Dedifferentiated amniotic fluid mesenchymal stem cell (primary cell): ENCODE measurements around the gene STK24.
A peak's percentile ranks its signal among the peaks of the same experiment; 100 is the strongest.

ENCODE experiments used
- DNase-seq: peaks from one replicate; pipeline ENCODE4 v3.0.0-alpha.2; 2016; ENCODE audit errors: extremely low spot score

Gene STK24

DNA sequence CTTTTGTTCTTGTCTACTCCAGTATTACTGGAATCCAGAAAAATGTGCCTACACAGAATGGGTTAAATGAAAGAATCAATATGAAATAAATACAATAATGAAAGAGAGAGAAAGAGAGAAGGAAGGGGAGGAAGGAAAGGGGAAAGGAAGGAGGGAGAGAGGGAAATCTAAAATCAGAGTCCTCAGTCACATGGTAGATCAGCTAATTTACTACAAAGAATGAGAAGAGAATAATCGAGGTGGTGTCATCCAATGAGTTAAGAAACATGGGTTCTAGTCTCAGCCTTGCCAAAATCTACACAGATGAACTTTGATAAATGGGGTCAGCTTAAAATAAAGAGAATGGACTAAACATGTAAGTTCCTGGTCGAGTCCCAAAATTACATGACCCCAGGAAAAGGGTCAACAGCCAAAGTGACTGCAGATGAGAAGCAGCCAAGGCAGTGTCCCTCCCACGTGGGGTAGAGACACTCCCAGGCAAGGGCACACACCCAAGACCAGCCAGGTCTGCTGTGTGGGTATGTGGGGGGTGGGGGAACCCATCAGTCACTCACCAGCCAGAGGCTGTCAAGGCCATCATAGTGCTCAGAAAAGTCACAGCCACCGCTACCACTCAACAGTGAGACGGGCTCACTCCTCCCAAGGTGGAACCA, 103.6 kb downstream of the STK24 start:
- no peak for DNase-seq

DNA sequence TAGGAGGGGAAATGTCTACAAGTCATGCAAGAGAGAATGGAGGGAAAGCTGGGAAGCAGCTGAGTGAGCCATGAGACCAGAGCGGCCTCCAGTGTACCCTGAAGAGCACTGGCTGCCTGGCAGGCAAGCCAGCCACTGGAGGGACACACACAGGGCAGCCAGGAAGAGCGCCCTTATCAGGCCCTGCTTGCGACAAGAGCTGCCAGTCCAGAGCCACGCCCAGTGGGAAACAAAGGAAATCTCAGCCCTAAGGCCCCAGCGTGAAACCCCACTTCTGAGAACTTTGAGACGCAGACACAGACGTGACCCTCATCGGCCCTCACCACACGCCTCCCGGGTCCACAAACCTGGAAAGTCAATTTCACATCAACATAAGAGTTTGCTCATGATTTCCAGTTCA, 105.0 kb downstream of the STK24 start:
- no peak for DNase-seq

DNA sequence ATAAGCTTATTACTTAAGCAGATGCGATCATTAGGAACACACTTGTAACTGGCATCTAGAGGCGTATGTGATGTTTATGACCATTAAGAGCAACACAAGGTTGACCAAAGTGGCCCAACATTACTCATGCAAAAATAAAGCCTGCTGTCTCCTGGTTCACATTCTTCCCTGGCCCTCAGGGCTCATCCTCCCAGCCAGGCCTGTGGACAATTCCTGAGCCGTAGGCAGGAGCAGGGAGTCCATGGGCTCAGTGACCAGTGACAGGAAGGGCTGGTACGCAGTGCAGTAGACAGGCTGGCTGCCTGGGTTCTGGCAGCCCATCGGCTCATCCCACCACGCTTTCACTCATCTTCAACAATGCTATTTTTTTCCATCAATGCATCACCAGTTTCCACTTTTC, 106.0 kb downstream of the STK24 start:
- DNase-seq = no peak

DNA sequence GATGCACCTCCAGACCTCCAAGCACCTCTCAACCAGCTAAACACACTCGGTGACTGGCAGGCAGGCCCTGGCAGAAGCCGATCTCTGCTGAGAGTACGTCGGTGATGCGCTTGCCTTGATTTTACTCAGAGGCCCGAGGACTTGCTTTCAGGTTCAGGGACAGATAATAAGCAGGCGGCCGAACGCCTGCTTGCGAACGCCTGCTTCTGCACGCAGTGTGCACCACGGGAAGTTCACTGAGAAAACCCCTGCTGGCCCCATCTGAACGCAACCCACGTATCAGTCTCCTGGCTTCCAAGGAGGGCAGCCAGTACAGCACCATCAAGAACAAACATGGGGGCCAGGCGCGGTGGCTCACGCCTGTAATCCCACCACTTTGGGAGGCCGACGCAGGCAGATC, 108.0 kb downstream of the STK24 start:
- no peak for DNase-seq

DNA sequence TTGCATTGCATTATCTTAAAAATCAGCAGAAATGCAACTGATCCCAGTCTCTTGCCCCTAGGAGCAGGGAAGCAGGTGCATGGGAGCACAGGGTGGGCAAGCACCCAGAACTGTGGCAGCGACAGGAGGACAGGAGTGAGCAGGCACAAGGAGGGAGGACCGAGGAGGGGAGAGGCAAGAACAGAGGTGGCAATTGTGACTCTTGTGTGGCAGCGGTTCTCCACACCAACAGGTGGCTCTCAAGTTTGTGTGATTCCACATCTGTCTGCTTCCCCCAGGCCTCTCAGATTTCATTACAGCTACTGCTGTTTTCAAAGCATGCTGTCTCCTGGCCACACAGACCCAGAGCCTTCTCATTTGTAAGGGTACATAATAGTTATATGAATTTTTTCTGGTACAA, 108.5 kb downstream of the STK24 start:
- no peak for DNase-seq

DNA sequence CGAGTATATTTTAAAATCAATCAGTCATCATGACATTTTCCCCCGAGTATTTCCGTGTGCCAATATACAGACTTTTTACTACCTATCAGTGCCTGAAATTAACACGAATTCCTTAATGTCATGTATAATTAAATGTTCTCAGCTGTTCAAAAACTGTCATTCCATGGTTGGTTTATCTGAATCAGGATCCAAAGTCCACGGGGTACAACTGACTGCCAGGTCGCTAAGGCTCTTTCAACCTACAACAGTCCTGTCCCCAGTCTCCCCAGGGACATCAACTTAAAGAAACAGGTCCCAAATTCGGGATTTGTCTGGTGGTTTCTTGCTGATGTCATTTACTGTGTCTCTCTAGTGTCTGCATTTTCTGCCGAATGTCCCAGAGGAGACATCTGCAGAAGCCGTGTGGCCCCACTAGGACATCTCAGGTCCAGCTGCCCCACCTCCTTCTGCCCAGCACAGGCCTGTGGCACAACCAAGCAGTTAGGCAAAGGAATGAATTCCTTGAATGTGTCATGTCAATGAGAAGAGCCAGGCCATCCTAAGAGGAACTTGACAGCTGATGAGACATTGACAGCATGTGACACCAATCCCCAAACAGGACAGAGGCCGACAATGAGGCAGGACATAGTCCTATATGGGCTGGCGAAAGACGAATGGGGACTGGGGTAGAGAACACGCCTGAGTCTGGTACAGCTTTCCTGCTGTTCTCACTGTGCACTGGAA, 109.5 kb downstream of the STK24 start:
- DNase-seq = no peak

DNA sequence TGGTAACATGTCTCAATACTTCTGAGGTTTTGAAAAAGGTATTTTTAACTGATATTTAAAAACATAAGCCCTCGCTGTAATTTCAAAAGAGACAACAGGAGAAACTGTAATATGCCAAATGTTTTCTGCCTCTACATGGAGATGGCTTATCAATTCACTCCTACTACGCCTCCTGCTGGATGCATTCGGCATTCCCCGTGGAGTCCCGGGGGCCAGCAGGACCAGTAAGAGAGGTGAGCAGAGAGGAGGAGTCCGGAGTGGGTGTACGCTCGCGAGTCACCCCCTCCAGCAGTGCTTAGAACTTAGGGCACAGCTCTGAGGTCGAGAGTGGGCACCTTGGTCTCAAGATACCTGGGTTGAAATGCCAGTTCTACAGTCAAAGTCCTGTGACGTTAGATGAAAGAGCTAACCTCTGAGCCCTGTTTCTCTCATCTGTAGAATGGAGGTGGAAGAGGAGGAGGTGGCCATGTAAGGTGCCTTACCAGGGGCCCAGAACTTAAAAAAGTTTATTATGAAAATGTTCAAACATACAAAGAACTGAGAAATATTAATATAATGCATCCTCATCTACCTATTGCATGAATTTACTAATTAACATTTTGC, 110.2 kb downstream of the STK24 start:
- no peak for DNase-seq

DNA sequence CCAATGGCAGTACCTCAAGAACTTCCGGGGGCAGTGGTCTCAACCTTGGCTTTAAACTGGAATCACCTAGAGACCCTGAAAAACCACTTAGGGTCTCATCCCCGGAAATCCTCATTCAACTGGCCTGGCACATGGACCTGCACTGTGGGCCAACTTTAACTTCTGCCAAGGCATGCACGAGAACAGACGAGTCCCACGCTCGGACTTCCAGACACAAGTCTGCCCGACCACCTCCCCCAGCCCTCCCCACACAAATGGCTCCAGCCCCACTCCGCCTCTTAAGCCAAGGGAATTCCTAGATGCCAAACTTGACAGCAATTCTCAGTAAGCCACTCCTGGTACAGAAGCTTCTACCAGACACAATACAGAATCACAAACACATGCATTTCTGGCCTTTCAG, 114.0 kb downstream of the STK24 start:
- DNase-seq = no peak

DNA sequence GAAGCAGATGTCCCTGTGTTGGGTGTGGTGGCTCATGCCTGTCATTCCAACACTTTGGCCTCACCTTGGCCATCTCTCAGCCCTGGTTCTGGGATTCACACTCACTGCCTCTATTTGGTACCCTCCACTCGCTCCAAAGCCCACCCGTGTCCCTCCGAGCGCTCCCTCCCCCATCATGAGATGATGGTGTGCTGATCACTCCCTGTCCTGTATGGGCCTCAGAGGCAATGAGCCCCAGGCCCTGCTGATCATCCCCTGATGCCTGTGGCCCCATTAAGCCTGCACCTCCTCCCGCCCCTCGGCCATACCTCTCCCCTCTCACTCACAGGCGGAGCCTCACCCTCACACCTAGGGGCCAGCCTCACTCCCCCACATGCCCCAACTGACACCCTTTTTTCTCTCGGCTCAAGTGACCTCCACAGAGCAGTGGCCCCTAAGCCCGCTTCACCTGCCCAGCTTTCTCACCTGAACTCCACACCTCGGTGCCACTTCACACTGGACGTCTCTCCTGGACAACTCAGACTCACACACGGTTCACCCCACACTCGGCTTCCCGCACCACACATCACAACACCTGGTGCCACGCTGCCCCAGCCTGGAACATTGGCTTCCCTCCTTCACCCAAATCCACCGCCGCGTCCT, 114.5 kb downstream of the STK24 start:
- no peak for DNase-seq

DNA sequence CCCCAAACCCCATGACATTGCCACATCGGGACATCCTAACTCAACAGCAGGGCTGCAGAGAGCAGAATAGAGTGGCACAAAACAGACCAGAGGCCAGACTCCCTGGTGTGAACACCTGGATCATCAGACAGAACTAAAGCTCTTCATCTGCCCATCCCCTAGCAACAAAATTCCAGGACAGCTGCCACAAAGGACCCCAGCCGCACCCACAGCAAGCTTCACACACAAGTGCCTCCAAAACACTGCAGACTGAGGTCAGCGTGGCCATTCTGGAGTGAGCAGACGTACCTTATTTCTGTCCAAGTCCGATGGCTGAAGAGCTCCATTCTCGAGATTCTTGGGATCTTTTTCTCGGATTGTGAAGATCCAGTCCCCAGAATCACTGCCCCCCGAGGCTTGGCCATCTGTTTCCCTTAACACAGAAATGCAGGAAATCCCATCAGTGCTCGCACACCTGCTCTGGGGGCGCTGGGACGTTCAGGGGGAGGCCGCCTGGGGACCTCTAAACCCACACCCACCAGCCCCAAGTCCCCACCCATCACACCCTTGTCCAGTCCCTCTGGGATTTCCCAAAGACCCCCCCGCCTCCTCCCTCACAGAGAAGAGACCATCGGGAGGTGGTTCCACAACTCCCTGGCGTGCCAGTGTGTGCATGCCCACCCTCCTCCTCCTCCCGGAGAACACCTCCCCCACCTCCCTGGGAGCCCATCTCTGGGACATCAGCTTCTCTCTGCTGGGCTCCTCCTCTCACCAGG, 115.2 kb downstream of the STK24 start:
- no peak for DNase-seq

DNA sequence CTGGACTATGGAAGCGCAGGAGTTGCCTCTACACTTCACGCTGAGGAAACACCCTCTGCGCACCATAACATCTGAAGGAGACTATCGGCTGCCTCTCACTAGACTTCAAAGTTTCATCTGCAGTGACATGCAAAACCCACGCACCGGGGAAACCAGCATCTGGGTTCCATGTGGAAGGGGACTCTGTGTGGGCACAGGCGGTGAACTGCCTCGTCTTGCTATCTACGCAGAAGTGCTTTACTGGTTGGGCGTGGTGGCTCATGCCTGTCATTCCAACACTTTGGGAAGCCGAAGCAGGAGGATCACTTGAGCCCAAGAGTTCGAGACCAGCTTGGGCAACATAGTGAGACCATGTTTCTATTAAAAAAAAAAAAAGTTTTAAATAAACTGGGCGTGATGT, 116.4 kb downstream of the STK24 start:
- no peak for DNase-seq

DNA sequence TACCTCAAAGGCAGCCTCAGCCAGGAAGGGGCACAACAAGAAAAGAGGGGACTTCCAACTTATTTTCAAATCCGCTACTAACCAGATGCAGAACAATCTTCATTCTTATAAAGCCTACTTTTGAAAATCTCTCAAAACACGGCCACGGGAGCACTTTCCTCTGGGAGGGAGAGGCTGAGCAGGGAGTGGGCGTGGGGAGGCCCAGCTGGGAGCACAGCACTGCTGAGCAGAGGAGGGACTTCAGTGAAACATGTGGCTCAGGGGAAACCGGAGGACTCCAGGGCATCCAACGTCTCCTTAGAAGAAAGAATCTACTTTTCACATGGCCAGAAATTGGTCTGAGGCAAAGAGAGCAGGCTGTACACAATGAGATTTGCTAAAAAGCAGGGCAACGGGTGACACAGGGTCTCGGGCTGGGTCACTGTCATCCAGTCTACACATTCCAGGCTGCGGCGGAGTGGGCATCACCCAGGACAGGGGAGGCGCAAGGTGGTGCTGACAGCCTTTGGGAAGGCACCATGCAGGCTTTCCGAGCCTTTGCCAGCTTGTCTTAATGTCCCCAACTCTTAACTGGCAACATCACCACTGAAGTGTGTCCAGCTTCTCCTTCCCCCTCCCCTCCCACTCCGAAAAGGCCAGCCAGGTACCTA, 117.1 kb downstream of the STK24 start:
- no peak for DNase-seq

DNA sequence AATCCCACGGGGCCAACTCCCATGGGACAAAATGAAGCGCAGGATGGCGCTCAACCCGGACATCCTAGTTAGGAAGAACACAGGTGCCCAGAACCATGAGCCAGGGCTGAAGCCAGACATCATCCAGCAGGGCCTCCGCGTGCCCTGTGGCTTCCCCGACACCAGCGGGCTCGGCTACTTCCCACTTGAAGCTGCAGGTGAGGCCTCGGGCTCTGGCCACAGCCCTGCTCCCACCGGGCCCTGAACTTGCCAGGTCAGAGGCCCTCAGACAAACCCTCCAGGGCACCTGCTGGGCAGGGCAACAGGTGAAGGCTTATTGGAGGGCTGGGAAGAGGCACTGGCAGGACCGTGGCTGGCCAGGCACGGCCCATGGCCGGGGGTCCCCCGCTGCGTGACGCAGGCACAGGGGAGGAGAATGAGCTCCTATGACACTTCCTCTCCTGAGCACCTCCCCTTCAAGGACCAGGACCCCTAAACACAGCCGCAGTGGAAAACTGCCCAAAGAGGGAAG, 117.7 kb downstream of the STK24 start:
- DNase-seq = no peak

DNA sequence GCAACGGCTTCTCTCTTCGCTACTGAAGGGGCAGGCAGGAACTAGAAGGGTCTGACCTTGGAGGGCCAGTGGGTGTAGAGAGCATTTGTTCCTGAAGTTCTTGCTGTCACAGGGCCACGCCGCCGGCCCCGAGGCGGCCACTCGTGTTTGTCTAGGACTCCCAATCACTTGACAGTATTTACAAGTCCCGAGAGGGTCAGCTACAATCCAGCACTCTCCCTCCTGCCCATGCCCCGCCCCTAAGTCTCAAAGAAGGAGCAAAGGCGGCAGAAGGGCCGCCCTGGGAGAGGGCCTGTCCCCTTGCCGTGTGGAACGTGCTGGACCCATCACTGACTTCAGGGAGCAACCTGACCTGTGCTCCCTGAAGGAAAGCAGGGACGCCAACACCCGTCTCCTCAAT, 118.5 kb downstream of the STK24 start:
- no peak for DNase-seq

DNA sequence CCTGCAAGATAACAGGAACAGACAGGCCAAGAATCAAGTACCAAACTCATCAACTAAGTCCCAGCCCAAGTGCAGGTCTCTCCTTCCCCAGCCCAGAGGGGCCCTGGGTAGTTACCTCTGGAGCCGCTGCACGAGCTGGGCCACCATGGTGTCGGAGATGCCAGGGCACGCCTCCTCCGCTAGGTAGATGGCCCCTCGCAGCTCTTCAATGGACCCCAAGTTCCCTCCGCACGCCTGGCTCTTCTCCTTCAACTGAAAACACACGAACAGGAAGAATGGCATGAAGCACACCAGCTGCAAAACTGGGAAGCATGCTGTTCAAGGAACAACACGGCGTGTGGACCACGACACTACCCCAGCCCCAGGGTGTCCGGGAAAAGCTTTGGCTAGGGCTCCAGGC, 119.9 kb downstream of the STK24 start:
- DNase-seq = no peak

DNA sequence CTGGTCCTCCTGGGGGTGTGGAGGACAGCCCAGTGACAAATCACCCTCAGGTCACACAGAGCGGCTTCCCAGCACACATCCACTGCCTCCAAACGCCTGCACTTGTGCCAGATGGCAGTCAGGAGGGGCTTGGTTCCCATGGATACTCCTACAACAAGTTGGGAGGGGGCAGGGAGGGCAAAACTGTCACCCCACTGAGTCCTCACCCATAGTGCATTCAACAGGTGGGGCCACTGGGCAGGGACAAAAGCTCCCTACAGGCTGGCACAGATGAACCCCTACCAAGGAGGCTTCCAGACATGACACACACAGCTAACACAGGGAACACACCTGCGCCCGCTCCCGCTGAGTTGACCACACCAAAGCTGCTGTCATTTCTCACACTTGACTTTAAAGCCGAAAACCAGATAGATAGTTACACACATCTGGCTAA, 120.5 kb downstream of the STK24 start:
- no peak for DNase-seq

DNA sequence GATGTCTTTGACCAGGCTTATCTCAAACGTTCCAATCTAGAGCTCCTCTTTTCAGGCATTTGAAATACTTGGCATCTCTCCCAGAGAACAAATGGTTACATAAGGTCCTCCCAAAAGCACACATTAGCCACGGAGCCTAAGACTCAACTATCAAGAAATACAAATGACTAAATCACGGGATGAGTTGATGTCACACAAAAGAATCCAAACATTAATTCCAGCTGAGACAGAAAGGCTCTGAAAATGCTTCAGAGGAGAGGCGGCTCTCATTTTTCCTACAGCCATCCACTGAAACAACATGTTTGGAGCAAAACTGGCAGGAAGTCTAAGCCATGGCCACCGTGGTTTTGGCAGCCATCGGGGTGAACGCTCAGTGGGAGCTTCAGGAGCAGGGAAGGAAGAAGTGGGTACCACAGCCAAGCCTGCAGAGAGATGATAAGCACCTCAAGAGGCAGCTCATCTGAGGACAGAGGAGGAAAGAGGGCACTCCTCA, 122.5 kb downstream of the STK24 start:
- DNase-seq = peak; percentile 85

DNA sequence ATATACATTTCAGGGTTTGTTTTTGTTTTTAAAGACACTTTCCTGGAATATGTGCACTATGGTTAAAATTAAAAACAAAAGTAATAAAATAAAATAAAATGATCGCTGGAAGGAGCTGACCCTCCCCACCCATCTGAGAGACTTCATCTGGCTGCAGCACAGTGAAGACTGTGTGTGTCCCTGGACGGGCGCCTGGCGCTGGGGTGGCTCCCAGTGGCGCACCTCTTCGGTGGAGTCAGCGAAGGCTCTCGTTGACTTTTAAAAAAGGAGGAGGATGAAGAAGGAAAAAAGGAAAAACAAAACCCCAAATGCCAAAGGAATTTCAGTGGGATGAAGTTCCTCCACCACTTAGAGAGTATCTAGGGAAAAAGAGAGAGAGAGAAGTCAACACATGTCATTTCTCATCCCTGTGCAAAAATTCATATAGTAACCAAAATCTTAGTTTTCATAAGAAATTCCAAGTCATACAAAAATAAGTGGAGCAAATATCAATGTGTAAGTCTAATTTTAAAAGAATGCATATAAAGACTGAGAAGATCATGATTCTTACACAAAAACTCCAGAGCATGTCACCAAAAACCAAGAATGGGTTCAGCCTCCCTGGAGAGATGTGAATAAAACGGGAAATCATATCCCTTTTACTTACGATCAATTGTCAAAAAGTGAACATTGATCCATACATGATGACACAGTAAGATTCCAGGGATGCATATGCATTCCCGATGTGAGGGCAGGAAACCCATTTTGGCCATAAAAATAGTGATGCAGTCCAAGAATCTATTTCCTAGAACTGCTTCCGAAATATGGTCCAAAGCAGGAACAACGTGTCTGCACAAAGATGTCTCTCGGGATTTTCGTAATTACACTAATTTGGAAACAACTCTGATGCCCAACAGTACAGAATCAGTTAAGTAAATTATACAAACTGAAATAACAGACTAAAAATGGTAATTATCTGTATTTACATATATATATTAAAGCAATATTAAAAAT, 123.8 kb downstream of the STK24 start:
- no peak for DNase-seq

DNA sequence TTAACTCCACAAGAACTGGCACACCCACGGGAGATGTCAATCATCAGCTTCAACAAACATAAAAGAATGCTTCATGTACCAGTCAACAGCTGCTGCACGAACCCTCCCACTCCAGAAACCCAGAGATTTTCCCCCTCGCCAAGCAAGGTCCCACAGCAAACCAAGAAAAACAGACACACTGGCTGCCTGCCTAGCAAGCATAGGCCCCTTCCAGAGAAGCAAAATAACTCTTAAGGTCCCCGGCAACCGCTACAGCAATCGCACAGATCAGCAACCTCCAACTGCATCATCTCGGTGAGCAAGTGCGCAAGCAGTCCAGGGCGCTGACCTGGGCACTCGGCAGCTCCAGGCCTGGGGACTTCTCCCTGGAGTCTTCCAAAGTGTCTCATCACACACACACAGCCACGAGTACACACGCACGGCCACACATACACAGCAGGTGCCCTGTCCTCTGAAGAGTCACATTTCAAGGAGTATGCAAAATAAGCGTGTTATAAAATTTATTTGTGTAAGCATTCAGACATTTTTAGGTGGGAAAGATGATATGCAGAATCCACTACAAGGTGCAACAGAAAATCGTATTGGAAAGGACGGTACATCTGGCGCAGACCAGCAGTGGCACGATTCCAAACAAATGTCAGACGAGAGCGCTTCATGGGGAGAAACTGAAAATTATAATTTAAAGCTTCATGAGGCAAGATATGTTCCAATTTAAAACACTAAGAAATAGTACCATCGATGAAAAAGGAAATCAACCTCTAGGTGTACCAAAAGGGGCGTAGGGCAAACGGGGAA, 125.0 kb downstream of the STK24 start:
- peak; percentile 23 for DNase-seq
